ENCODE results near the gene CRYGA.

Gene CRYGA, protein sequence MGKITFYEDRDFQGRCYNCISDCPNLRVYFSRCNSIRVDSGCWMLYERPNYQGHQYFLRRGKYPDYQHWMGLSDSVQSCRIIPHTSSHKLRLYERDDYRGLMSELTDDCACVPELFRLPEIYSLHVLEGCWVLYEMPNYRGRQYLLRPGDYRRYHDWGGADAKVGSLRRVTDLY

DNA sequence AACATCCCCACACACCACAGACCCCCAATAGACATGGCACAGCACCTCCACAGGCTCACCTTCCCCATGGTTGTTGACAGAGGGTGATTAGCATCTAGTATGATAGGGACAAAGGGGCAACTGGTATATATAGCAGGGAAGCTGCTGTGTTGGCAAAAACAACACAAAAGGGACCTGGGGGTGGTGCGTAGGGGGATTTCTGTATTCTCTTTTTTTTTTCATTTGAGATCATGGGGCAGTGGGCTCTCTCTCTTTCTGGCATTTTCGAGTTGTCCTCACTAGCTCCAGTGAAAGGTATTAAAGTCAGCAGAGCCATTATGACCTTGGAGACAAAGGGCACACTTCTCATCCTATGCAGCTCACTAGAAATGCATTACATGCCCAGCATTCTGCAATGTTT lies at the start of gene CRYGA:
CRYGA (minus strand) TSS at position 101 of the 400 bp plus-strand sequence; CDS start at position 68, 33 bp downstream.
- DNase-seq (ENCODE audit: insufficient read length, low spot score) = no peak
- no peak for FAIRE-seq

DNA sequence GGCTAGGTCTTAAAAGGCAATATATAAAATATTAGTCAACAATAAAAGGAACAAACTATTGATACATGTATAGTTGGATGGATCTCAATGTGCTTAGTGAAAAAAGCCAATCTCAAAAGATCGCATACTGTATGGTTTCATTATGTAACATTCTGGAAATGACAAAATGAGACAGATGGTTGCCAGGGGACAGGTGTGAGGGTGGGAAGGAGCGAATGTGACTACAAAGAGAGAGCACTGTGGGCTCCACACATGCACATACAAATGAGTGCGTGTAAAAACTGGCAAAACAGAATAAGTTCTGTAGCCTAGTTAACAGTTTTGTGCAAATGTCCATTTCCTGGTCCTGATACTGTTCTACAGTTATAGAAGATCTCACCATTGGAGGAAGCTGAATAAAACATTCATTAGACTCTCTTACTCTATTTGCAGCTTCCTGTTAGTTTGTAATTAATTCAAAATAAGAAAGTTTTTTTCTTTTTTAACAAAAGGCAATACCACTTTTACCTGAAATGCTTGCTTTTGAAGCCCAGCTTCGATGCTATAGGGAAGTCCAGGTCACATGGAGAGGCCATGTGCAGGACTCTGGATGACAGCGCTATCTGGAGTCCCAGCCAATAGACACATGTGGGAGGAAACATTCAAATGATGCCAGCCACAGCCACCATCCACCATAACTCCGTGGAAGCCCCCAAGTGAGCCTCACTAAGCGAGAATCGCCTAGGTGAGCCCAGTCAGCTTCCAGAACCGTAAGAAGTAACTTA lies 47.5 kb upstream of the CRYGA start:
- no peak for FAIRE-seq
- no peak for DNase-seq (ENCODE audit: insufficient read length, low spot score)

DNA sequence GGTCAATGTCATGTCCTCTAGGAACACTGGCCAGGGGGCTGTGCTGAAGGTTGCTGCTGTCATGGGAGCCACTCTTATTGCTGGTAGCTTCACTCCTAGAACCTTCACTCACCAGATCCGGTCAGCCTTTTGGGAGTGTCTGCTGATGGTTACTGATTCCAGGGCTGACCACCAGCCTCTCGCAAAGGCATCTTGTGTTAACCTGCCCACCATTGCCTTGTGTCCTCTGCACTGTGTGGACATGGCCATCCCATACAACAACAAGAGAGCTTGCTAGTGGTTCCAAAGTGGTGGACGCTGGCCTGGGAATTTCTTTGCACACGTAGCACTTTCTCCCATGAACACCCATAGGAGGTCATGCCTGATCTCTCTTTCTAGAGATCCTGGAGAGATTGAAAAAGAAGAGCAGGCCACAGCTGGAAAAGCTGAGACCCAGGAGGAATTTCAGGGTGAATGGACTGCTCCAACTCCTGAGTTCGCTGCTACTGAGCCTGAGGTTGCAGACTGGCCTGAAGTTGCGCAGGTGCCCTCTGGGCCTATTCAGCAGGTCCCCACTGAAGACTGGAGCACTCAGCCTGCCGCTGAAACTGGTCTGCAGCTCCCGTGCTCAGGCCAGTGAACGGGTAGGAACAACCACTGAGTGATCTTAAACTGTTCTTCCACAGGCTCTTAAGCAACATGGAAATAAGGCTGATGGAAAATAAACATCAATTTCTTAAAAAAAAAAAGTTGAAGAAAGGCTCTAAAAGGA lies 45.1 kb upstream of the CRYGA start:
- no peak for DNase-seq (ENCODE audit: insufficient read length, low spot score)
- no peak for FAIRE-seq

DNA sequence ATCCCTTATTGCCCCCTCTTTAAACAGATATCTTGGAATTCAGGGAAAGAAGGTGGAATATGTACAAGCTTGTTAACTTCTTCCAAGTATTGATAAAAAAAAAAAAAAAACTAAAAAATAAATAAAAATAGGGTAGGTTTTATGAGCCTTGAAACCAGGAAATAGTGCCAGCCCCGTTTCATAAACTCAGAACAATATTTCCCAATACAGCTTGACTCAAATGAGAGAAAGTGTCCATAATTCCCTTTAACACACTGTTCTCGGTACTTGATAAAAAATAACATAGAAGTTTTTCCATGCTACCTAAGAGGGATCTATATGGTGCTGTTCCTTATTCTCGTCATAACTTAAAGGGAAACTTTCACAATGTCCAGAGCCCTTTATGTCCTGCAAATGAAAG lies 44.4 kb upstream of the CRYGA start:
- FAIRE-seq (no peak), DNase-seq (ENCODE audit: insufficient read length, low spot score) (no peak)

DNA sequence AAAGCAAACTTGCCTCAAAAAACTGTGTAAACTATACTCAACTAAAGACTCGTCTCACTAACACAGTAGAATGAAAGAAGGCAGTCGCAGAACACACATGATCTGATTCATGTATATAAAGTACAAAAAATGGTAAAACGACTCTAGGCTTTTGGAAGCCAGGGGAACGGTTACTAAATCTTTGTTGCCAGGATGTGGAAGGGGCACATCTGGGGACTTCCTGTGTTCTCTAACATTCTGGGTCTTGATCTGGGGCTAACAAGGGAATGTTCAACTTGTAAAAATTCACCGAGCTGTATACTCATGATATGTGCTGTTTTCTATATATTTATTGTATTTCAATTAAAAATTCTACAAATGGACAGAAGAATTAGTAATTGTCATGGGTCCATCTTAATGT lies 40.8 kb upstream of the CRYGA start:
- no peak for DNase-seq (ENCODE audit: insufficient read length, low spot score)
- no peak for FAIRE-seq

DNA sequence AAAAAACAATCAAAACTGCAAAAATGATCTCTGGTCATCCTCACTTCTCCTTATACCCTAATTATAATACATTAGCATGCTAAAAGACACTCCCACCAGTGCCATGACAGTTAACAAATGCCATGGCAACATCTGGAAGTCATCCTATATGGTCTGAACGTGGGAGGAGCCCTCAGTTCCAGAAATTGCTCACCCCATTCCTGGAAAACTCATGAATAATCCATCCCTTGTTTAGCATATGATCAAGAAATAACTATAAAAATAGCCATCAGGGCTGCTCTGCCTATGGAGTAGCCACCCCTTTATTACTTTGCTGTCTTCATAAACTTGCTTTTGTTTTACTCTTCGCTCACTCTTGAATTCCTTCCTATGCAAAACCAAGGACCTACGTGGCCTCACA lies 32.1 kb upstream of the CRYGA start:
- FAIRE-seq (no peak), DNase-seq (ENCODE audit: insufficient read length, low spot score) (no peak)

DNA sequence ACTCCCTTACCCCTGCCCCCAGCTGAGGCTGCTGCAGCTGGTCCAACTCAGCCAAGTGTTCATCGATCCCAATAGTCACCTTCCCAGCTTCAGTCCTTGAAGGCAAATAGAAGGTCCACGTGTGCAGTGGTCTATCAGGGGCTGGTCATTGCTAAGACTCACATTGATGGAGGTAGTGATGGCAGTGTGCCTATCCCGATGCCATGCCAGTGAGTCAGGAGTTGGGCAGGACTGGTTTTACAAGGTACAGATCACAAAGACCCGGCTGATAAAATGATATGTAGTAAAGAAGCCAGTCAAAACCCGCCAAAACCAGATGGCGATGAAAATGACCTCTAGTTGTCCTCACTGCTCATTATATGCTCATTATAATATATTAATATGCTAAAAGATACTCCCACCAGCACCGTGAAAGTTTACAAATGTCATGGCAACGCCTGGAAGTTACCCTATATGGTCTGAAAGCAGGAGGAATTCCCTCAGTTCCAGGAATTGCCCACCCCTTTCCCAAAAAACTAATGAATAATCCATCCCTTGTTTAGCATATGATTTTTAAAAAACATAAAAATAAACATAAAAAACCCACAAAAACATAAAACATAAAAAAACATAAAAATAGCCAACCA lies 29.3 kb upstream of the CRYGA start:
- no peak for FAIRE-seq

DNA sequence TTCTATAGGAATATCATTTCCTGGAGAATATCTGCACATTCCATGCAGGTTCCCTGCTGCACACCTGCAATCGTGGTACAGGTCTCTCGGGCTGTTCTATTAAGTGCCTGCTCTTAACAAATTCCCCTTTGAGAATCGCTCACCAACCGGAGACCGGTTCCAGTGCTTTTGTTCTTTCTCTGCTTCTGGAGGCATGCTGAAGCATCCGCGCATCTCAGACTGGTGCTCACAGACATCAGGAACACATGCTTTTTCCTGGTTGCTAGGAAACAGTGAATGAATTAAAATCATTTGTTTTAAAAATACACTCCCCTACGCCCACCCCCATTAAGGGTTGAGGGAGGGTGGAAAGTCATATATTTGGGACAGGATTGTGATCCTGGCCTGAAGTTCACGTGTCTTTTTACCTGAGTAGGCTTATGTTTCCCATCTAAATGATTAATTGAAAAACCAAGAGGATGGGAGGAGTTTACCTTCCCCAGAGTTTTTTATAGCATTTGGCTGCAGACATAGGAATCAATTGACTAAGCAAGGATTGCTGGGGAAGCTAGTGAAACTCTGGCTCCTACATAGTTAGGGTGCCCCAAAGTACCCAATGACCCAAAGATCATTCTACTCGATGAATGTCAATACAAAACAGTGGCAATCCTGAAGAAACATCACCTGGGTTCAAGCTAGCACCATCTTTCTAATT lies 26.6 kb upstream of the CRYGA start, which contains the start of gene C2orf80:
C2orf80 (minus strand) TSS at position 221 of the 694 bp plus-strand sequence. CDS start 3,044 bp downstream, outside the sequence.
- FAIRE-seq = no peak
- DNase-seq (ENCODE audit: insufficient read length, low spot score) = no peak

More for the DNA sequence above, 29.3 kb upstream of the CRYGA start:
- no peak for DNase-seq (ENCODE audit: insufficient read length, low spot score)

DNA sequence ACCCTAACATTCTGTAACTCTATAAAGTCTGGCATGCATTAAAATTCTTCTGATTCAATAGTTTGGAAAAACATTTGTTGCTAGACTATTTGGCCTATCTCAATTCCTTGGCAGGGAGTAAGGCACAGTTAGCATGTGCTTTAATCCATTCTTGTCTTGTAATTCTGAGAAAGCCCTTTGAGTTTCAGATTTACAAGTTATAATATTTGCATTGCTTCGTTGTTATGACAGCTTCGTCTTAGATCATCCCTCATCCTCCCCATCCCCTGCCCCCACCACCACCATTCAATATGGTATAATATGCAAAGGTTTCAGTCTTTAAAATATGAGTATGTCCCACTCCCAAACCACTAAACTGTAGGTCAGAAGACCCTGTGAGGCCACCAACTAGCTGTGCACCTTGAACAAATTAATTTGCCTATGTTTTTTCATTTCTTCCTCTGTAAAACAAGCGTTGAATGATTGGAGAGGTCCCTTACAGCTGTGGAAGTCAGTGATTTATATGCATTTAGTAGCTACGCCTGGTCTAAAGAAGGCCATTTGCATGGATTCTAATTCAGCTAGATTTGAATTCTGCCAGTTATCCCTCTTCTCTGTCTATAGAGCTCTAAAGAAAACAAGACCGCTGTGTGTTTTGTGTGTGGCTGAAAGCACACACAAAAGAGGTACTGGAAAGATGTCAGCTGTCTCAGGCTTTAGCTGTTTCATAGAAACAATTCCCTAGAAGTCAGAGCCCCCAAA lies 25.9 kb upstream of the CRYGA start:
- no peak for DNase-seq (ENCODE audit: insufficient read length, low spot score)
- no peak for FAIRE-seq

DNA sequence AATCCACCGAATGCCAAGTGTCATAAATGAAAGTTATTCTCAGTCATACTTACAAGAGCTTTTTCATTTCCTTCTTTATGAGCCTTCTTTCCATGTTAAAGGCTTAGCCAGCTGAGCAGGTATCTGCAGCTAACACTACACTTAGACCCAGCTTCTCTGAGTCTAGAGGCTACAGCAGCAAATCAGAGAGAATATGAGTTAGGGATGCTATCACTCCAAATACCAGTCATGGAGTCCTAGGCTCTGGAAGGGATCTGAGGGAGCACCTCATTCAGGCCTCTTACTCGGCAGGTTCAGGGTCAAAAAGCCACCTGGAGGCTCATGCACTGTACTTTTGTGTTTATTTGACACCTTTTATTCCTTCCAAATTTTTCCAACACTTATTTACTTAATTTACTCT lies 23.5 kb upstream of the CRYGA start:
- FAIRE-seq = no peak
- DNase-seq (ENCODE audit: insufficient read length, low spot score) = no peak

DNA sequence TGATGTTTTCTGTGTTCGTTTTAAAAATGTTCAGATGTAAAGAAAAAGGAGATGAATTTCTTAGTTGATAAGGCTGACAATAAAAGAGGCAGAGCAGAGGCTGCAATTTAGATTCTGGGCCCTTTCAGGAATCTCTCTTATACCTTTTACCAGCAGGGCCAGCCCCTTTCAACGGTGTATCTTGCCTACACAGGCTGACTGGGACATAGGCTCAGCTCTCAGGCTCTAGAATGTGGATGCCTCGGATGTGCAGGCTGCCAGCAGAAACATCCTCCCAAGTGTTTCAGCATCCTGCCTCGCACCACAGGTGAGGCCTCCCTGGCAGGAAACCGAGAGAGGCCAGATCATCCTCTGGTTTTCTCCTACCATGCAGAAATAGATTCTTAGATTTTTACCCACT lies 23.1 kb upstream of the CRYGA start:
- FAIRE-seq = no peak
- no peak for DNase-seq (ENCODE audit: insufficient read length, low spot score)

DNA sequence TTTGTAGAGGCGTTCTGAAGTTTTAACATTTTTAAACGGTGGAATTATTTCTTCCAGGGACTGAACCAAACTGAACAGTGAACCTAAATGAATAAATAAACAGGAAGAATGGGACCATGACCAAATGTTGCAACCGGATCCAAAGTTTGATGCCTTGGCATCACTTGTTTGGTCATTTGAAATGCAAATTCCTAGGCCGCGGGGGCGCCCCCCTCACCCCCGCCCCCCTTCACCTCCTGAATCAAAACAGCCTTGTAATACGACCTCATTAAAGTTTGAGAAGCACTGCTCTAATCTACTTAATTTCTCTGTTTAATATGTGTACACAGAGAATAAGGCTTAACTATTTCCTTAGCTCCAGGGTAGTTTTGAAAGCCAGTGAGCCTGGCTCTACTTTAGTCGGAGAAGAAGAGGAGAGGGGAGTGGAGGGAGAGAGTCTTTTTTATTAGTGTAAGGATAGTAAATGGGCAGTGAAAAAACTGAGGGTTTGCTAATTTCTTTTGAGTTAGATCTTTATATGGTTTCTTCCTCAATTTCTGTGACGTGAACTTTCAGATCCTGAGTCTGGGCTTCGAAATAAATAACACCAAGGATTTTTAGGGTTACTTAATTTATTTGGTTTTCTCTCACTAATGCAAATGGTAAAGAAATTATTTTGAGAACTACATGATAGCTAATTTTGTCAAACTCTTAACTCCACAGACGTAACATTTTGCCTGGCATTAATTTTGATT lies 20.8 kb upstream of the CRYGA start:
- no peak for FAIRE-seq
- DNase-seq (ENCODE audit: insufficient read length, low spot score) = no peak

DNA sequence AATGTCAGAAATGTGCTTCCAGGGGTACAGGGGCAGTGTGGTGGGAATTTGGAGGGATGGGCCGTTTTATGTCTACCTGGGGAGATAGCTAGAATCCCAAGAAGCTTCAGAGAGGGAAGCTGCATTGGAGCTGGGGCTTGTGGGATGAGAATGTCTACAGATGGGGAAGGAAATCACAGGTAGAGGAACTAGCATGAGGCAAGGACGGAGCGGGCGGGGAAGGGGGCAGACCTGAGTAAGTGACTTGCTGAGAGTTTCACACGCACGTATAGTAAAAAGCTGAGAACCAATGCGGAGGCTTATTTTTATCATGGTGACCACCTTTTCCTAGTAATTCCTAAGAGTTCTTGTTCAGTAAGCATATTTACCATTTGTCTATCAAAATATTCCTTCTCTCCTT lies 20.1 kb upstream of the CRYGA start:
- FAIRE-seq (no peak), DNase-seq (ENCODE audit: insufficient read length, low spot score) (no peak)

DNA sequence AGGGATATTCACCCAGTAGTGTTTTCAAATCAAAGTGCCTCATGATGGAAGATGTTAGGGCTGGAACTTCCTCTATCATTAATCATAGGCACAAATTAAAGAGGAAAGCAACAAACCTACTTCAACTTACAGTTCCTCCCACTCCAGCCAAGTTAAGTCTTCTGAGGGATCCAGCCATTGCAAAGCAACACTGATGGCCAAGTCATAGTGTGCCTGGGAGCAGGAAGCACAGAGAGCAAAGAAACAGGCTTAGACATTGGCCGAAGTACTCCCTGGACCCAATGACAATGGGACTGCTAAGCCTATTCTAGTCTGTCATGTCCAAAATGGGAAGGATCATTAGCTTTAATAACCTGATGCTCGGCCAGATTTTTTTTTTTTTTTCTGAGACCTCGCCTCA lies 19.4 kb upstream of the CRYGA start:
- DNase-seq (ENCODE audit: insufficient read length, low spot score) = no peak
- FAIRE-seq = no peak

DNA sequence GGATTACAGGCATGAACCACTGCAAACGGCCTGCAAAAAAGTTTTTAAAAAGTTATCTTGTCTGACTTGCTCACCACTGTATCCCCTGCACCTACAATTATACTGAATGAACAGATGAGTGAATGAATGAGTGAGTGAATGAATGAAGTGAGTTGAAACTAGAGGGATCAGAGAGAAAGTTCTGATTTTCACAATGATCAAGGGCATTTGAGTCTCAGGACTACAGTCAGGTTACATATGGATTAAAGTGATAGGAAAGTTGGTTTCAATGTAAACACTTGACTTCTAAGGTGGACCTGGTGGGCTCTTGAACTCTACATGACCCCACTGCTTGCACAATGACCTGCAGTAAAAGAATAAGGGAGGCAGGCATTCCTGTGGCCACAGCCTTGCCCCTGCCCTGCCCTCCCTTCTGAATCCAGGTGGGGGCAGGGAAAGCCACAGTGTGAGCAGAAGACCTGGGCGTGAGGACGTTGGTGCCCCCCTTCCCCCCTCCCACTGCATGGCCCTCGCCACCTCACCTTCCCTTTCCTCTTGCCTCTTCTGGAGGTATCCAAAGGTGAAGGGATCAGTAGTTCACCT lies 15.7 kb upstream of the CRYGA start:
- FAIRE-seq (peak; percentile 49), DNase-seq (ENCODE audit: insufficient read length, low spot score) (peak; percentile 23)

DNA sequence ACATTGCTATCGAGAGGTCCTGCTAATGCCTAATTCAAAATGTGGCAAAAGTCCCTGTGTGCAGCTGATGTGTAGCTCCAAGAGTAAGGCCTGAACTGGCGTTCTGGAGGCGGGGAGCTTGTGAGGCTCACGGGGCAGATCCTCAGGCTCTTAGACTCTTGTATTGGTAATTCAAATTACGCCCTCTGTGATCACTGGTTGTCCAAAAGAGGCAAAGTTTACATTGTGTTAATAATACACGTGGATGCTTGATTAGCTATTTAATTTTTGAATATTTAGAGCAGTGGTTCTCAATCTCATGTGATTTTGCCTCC lies 12.4 kb upstream of the CRYGA start:
- DNase-seq (ENCODE audit: insufficient read length, low spot score) (no peak), FAIRE-seq (no peak)

DNA sequence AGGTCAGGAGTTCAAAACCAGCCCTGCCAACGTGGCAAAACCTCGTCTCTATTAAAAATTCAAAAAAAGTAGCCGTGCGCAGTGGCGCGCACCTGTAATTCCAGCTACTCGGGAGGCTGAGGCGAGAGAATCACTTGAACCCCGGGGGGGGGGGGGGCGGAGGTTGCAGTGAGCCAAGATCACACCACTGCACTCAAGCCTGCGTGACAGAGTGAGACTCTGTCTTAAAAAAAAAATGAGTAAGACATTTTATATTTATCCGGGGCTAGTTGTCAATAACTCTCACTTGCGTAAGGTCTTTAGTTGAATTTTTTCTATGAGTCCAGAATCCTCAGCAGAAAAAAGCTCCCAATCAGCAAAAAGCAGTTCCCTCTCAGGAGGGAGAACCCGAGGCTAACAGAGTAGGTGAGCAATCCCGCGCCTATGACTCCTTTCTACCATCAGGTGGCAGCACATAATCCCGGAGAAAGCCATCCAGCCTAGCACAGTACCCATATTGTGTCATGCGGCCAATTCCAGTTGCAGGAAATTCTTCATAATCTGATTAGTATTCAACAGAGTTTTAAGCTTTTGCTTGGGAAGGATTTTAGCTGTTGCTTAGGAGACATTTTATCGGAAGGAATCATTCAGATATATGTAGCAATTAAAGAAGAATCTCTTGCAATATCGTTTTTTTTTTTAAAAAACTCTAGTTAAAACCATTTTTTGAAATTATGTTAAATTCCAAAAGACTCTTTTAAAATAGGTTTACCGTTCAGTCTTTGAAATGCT lies 11.9 kb upstream of the CRYGA start:
- FAIRE-seq = no peak
- DNase-seq (ENCODE audit: insufficient read length, low spot score) = peak; percentile 81

DNA sequence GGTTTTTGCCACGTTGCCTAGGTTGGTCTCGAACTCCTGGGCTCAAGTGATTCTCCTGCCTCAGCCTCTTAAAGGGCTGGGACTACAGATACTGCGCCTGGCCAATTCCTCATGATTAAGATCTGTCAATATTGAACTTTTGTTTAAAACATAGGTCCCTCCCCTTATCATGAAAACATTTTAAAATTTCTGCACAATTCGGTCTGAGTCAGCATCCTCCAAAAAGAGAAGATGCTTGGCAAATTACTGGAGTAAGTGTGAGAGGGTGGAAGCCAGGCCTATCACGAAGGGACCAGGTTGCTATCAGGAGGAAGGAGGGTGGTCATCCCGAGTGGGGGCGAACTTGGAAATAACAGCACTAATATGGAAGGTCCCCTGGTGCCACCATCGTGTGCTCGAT lies 10.8 kb upstream of the CRYGA start:
- no peak for FAIRE-seq

More for the DNA sequence above, 10.8 kb upstream of the CRYGA start:
- DNase-seq (ENCODE audit: insufficient read length, low spot score) = no peak

Measured in HTR-8/SVneo (cell line).